GM10248 (cell line): ENCODE results near the gene PRKACG.
"Not testable (repeated sequence)": the region's sequence is repeated elsewhere in the genome, so short reads cannot be mapped to it uniquely, and the experiment has no call there.

ENCODE experiments used
- CTCF ChIA-PET: fragments of 300-600 bp; sonication (Branson Sonifier 250); formaldehyde crosslinking; extraction: SDS; loops from one replicate; lab custom pipeline; 2021; ENCODE audit warnings: antibody characterized with exemption; lab: Yijun Ruan, JAX
- POLR2A ChIA-PET: fragments of 350-650 bp; sonication (Branson Sonifier 250); formaldehyde crosslinking; extraction: SDS; loops from one replicate; lab custom pipeline; 2020; ENCODE audit warnings: antibody characterized with exemption; lab: Yijun Ruan, JAX
- DNase-seq: peaks from one replicate; pipeline ENCODE4 v3.0.0; 2012; ENCODE audit errors: extremely low spot score
- CTCF ChIP-seq: IDR thresholded peaks from 2 replicates; pipeline ENCODE4 v1.5.1; 2012; ENCODE audit warnings: mild to moderate bottlenecking, low read depth; ENCODE audit errors: extremely low read depth, missing control alignments, control extremely low read depth

The PRKACG gene

GRCh38 chr9:68995776-68996175 lies 18.1 kb downstream of the PRKACG start:
- CTCF ChIA-PET = interaction anchor here (0.9 to 4.9 kb wide), 10 partner anchors 9 to 428 kb away, joined by 3 to 16 read pairs (median 4); no protein-coding TSS in a partner anchor
- TF ChIP-seq CTCF = no peak
- no peak for DNase-seq
- POLR2A ChIA-PET = no interaction called here

GRCh38 chr9:68991457-68991856 lies 22.5 kb downstream of the PRKACG start:
- ChIA-PET CTCF (interaction anchor here (3.4 kb wide), 1 partner anchor 8 kb away, joined by 15 read pairs; no protein-coding TSS in a partner anchor), POLR2A (no interaction called here)
- TF ChIP-seq CTCF = no peak
- no peak for DNase-seq

GRCh38 chr9:68986949-68987348 lies 27.0 kb downstream of the PRKACG start:
- DNase-seq, POLR2A ChIA-PET: not testable (repeated sequence)
- CTCF ChIA-PET = interaction anchor here (0.9 kb wide), 1 partner anchor 13 kb away, joined by 3 read pairs; no protein-coding TSS in a partner anchor

- TF ChIP-seq CTCF = no peak
- CTCF ChIA-PET = interaction anchor here (0.7 to 3.0 kb wide), 10 partner anchors 10 to 416 kb away, joined by 3 to 17 read pairs (median 4); partner anchors contain the start of gene FXN
- POLR2A ChIA-PET = no interaction called here
These were observed 30.1 kb downstream of the PRKACG start for GRCh38 chr9:68983522-68984424.

GRCh38 chr9:68983008-68983411 lies 30.9 kb downstream of the PRKACG start:
- no peak for TF ChIP-seq CTCF
- DNase-seq = peak; percentile 39
- CTCF ChIA-PET = interaction anchor here (1.1 to 3.0 kb wide), 4 partner anchors 14 to 53 kb away, joined by 3 to 17 read pairs (median 10); partner anchors contain the start of gene FXN
- POLR2A ChIA-PET = no interaction called here

More at GRCh38 chr9:68983522-68984424, 30.1 kb downstream of the PRKACG start:
- no peak for DNase-seq

GRCh38 chr9:68981789-68982188 lies 32.1 kb downstream of the PRKACG start:
- CTCF ChIA-PET = no interaction called here
- DNase-seq = peak; percentile 41
- no peak for TF ChIP-seq CTCF
- POLR2A ChIA-PET = no interaction called here

- DNase-seq = no peak
- no peak for TF ChIP-seq CTCF
- POLR2A ChIA-PET = no interaction called here
- CTCF ChIA-PET = interaction anchor here (1.0 to 2.6 kb wide), 4 partner anchors 19 to 412 kb away, joined by 3 to 11 read pairs (median 4); no protein-coding TSS in a partner anchor
These were observed 33.5 kb downstream of the PRKACG start for GRCh38 chr9:68980341-68980914.
